LNCAP (cell line): ENCODE measurements around the gene TEC.

Experiments
- CTCF ChIP-seq: fragments of 450-650 bp; IDR thresholded peaks from 2 replicates; pipeline ENCODE4 v1.5.1; 2017; ENCODE audit warnings: mild to moderate bottlenecking

Gene TEC

GRCh38 chr4:48268956-48269860 lies at the start of gene TEC:
Gene TEC (minus strand): TSS chr4:48269838. CDS start chr4:48228614, 41,224 bp downstream.
- TF ChIP-seq CTCF = no peak

- TF ChIP-seq CTCF = peak; percentile 78
Observed at GRCh38 chr4:48315728-48316630, 46.3 kb upstream of the TEC start.

GRCh38 chr4:48311896-48312295 lies 42.3 kb upstream of the TEC start:
- no peak for TF ChIP-seq CTCF

- TF ChIP-seq CTCF = no peak
Observed at GRCh38 chr4:48308901-48309300, 39.3 kb upstream of the TEC start.

GRCh38 chr4:48307528-48307927 lies 37.9 kb upstream of the TEC start:
- no peak for TF ChIP-seq CTCF

- TF ChIP-seq CTCF = no peak
Observed at GRCh38 chr4:48305508-48305907, 35.9 kb upstream of the TEC start.

GRCh38 chr4:48300004-48300403 lies 30.4 kb upstream of the TEC start:
- TF ChIP-seq CTCF = no peak
